UCSD-AML1 (cell line): ENCODE data around the gene WDR64.
"Not testable (repeated sequence)": the region's sequence is repeated elsewhere in the genome, so short reads cannot be mapped to it uniquely, and the experiment has no call there.

Source experiments
- DNase-seq: peaks from one replicate; lab custom pipeline; 2025; ENCODE audit not compliant: unreplicated experiment; lab: John Stamatoyannopoulos, UW

WDR64 gene

DNA sequence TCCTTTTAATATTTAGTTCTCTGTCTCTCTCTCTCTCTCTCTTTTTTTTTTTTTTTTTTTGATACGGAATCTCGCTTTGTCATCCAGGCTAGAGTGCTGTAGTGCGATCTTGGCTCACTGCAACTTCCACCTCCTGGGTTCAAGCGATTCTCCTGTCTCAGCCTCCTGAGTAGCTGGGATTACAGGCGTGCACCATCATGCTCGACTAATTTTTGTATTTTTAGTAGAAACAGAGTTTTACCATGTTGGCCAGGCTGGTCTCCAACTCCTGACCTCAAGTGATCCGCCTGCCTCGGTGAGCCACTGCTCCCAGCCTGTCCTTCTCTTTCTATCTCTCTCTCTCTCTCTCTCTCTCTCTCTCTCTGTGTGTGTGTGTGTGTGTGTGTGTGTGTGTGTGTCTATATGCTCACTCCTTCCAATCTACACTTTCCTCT, 83.4 kb downstream of the WDR64 start:
- not testable (repeated sequence) for DNase-seq

DNA sequence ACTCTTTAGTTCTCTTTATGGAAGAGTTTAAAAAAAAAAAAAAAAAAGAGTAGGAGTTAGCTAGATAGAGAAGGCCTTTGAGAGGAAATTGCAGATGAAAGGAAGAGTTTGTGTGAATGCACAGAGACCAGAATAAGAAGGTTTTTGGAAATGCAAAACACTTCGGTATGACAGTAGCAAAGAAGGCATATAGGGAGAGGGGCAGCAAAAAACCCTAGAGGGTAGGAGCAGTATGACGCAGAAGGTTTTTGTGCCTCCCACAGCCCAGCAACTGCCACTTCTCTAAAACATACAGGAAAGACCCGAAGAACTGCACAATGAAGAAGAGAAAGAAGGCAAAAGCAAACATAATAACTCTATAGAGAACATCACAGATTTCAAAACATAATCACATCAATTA, 84.3 kb downstream of the WDR64 start:
- DNase-seq = no peak

DNA sequence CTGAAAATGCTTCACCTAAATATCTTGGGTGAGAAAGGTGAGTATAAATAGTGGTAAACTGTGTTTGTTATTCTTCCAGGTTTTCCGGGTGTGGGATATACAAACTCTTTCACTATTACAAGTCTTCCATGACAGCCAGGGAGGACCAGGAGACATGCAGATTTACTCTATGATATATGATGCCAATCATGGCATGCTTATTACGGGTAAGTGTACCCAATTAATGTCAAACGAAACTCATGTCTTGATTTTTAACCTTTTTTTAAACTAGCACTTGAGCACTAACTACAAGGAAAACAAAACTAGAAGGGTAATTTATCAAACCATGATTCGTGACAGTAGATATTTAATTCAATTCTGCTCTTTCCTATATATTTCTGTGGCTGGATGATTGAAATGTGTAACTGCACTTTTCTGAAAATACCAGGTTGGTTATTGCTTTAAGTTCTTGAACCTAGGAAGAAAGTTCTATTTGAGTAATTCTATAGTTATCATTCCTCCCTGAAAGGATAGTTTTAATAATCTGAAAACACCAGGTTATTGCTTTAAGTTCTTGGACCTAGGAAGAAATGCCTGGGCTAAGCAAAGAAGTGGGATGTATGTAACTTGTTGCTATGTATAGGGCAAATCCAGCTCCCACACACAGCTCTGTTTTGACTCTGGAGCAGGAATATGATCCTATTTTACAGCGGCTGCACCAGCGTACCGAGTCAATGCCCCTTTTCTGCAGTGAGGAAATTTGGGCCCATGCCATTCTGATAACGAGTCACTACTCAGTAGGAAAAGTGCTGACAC, 86.4 kb downstream of the WDR64 start:
- DNase-seq = no peak

- DNase-seq = no peak
Observed at GRCh38 chr1:241742084-241742483, 90.0 kb downstream of the WDR64 start.

DNA sequence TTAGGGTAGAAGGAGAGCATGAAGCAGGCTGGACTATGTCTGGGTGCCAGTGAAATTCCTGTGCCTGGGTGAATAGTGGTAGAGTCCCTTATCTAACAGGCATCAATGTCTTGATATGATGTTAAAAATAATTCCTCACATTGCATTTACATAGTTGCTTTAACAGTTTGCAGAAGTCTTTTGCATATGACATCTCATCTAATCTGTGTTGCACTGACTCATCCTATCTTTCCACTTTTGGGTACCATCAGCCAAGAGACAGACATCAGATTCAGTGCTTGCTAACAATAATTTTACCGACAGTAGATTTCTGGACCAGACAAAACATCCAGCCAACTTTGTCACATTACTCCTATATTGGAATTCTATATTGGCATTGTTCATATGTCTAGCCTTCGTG, 92.5 kb downstream of the WDR64 start:
- DNase-seq = no peak

GRCh38 chr1:241747992-241748391, 95.9 kb downstream of the WDR64 start:
- DNase-seq = no peak

GRCh38 chr1:241749041-241749944, 97.2 kb downstream of the WDR64 start:
- no peak for DNase-seq

DNA sequence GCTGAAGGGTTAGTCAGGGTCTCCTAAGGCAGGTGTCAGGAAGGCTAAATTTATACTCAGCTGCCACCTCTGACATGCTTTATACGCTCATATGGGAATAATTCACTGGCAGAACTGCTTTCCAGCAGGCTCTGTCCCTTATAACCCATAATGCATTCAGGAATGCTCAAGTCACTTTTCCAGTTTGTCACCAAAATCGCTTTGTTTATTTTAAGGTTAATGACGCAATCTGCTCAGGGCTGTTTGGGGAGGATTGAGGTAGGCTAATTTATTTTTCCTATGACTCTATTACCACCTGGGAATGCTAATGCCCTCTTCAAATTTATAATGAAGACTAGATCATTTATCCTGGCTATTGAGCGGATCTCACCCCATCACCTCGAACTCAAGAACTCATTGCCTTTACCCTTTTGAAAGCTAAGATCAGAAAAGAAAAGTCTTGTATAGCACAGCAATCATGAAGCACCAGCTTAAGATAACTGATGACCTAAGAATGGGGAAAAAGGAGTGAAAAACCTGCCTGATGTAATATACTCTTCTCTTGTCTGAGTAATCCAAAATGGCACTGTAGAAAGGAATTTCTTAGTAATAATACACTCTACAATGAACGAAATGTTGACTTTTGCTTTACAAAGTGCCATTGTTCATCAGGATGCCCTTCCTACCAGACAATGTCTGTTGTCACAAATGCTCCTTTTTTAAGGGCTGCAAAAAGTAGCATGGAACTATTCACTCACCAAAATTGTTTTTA, 98.0 kb downstream of the WDR64 start:
- DNase-seq = no peak

DNA sequence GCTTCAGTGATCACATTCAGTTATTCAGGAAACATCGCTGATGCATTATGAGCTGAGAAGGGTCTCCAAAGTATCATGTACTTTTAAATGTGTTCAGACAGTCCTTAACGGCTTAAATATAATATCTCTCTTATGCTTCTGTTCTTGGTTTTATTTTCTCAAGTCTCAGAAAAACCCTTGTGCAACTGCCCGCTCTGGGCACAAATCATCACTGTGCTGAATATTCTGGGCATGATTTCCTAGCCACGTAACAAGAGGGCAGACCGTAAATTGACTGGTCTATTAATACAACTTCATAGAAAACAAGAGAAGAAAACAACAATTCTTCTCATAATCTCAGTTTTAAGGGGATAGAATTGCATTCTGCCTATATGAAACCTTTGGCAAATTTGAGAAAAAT, 99.4 kb downstream of the WDR64 start:
- DNase-seq = no peak

DNA sequence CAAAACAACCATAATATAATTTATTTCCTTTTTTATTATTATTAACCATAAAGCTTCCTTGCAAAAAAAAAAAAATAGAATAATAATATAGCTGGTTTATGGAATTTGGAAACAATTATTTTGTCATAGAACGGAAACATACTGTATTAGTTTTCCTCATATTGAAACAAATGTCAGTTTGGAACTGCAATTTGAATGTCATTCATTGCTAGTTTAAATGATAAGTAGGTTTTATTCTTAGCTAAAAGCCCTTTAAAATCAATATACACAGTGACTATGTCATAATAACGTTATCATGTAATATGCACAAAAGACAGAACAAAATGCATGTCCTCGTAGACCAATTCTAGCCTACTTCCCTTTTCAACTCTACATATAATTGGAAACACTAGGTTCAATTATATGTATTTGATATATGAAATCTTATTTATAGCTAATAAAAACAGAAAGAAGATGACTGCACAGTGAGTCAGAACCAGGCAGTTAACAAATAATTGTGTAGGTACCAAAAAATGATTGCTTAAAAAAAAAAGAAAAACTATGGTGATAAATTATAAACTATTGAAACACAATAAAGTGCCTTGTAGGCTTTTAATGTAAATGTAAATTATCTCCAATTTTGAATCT, 110.7 kb downstream of the WDR64 start:
- no peak for DNase-seq

- no peak for DNase-seq
Observed at GRCh38 chr1:241765390-241765789, 113.3 kb downstream of the WDR64 start.

DNA sequence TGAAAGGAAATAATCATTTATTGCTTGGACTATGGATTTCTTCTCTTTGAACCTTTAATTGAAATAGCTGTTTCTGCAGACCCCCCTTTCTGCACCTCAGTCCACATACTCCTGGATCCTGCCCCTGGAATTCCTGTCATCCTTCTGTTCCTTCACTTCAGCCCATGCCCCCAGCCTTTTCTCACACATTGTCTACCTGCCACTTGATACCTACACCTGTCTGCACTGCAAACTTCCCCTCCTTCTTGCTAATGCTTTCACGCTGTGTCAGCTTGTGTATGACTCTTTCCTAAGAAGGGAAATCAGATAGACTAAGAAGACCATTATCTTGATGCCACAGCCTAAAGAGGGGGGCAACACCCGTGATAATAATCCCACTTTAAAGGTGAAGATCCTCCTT, 115.7 kb downstream of the WDR64 start:
- DNase-seq = no peak

- DNase-seq = no peak
Observed at GRCh38 chr1:241770115-241770514, 118.0 kb downstream of the WDR64 start.

DNA sequence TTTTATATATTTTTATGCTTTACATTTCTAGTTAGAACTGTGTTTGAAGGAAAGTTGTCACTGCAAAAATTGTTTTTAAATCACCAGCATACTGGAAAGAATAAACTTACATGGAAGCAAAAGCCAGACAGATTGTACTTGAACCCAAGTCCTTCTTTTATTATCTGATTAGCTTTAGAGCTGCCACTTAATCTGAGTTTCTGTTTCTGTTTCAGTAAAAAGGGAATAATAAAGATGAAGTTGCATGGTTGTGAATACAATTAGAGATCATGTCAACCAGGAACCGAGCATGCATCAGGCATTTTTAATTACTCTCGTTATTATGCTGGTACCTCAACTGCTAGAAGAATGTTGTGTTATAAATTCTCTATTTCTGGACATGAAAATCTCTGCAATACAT, 119.0 kb downstream of the WDR64 start:
- no peak for DNase-seq

- no peak for DNase-seq
Observed at GRCh38 chr1:241772932-241773500, 120.9 kb downstream of the WDR64 start.

- no peak for DNase-seq
Observed at GRCh38 chr1:241773991-241774390, 121.9 kb downstream of the WDR64 start.

GRCh38 chr1:241775021-241775420, 122.9 kb downstream of the WDR64 start:
- no peak for DNase-seq

- DNase-seq = no peak
Observed at GRCh38 chr1:241776911-241777310, 124.8 kb downstream of the WDR64 start.

- DNase-seq = no peak
Observed at GRCh38 chr1:241778117-241778516, 126.0 kb downstream of the WDR64 start.

DNA sequence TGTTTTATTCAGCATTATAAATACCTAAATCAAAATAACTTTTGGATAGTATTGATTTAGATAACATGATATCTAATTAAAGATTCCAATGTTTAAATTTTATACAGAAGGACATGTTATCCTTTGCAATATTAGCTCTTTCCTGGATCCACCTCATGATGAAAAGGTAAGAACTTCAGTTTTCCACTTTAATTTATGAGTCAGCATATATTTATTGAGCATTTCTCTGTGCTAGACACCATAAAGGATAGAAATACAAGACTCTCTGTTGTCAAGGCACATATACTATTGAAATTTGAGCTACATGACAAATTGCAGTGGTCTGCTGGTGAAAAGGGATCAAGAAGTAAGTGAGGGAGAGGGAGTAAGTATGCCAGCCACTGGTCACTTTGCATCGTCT, 127.8 kb downstream of the WDR64 start:
- DNase-seq = no peak

DNA sequence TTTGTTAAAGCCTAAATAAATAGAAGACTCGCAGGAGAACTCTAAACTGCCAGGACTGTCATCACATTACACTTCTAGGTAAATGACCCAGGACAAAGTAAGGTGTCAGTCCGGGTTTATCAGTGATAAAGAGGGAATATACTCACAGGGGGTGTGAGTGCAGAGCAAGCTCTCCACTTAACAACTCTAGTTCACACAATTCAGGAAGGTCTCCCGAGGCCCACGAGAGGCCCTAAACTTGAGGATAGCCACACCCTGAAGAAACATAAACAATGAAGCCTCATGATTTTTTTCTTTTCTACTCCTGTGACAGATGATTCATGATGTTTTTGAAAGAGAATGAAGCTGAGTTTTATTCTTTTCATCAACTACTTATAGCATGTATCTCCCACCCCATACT, 130.3 kb downstream of the WDR64 start:
- no peak for DNase-seq
